Choroid plexus epithelial cell (primary cell): ENCODE results near the gene FADD.

Experiments
- DNase-seq: peaks from one replicate; pipeline ENCODE4 v3.0.0-alpha.2; 2010; ENCODE audit warnings: low read depth
- H3K4me3 ChIP-seq: 2 replicates; pipeline ENCODE4 v1.5.1; 2011; ENCODE audit warnings: low read depth, mild to moderate bottlenecking, control low read depth, low read length, moderate library complexity
- TF ChIP-seq, protein P1 (sequence below): conservative IDR thresholded peaks from 2 replicates; pipeline ENCODE4 v1.5.1; 2011; ENCODE audit warnings: low read depth, mild to moderate bottlenecking, control low read depth, inconsistent platforms, low read length, moderate library complexity

FADD gene

GRCh38 chr11:70226183-70226582, 23.1 kb downstream of the FADD start:
- no peak for DNase-seq
- no peak overlapping the region for H3K4me3 ChIP-seq
- TF ChIP-seq, protein P1, sequence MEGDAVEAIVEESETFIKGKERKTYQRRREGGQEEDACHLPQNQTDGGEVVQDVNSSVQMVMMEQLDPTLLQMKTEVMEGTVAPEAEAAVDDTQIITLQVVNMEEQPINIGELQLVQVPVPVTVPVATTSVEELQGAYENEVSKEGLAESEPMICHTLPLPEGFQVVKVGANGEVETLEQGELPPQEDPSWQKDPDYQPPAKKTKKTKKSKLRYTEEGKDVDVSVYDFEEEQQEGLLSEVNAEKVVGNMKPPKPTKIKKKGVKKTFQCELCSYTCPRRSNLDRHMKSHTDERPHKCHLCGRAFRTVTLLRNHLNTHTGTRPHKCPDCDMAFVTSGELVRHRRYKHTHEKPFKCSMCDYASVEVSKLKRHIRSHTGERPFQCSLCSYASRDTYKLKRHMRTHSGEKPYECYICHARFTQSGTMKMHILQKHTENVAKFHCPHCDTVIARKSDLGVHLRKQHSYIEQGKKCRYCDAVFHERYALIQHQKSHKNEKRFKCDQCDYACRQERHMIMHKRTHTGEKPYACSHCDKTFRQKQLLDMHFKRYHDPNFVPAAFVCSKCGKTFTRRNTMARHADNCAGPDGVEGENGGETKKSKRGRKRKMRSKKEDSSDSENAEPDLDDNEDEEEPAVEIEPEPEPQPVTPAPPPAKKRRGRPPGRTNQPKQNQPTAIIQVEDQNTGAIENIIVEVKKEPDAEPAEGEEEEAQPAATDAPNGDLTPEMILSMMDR, result no peak

- no peak overlapping the region for H3K4me3 ChIP-seq
- peak; percentile 42 for DNase-seq
- TF ChIP-seq, protein P1, result peak; percentile 58
Measured at GRCh38 chr11:70226967-70227366, 23.9 kb downstream of the FADD start.

DNA sequence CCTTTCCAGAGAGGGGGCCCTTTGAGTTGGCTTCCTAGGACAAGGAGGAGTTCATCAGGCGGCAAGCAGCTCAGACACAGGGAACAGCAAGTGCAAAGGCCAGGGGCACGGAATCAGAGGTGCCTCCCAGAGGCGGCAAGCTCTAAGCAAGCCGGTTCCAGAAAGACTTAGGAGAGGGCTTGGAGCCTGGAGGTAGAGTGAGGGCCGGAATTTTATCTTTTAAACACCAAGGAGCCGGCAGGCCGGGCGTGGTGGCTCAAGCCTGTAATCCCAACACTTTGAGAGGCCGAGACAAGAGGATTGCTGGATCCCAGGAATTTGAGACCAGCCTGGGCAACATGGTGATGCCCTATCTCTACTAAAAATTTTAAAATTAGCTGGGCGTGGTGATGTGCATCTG, 26.6 kb downstream of the FADD start:
- H3K4me3 ChIP-seq, result no peak overlapping the region
- TF ChIP-seq, protein P1, result no peak
- no peak for DNase-seq

- no peak for DNase-seq
- TF ChIP-seq, protein P1, result no peak
- H3K4me3 ChIP-seq, result no peak overlapping the region
Measured at GRCh38 chr11:70230151-70230839, 27.2 kb downstream of the FADD start.

DNA sequence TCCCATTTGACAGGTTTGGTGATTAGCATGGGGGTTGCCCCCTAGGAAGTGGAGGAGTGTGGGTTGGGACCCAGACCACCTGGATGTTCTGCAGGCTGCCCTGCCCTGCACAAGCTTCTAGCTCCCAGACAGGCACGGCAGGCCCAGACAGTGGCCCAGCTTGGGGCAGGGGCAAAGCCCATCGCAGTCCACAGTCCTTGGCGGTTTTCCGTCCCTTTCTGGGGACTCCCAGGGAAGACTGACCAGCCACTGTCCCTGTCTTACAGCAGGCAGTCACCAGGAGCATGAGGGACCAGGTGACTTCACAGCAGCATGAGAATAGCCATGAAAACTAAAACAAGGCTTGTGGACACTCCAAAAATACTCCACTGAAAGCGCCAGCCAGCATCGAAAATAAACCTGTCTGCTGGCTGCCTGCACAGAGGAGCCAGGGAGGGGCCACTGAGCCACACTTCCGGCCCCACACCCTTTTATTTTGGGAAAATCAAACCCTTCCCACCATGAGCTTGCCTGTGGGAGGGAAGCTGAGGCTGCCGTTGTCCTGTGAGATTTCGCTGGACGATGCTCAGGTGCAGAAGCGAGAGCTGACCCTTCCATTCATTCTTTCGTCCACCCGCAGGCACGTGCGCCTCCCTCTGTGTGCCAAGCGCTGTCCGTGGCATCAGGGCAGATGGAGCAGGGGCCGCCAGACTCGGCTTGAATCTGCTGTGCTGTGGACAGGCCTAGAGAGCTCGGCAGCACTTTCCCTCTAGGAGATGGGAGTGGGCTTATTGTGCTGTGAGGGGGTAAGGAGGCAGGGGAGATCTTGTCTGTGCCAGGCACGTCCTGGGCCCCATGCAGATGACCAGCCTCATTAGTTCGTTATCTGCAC, 28.0 kb downstream of the FADD start:
- TF ChIP-seq, protein P1, result no peak
- no peak for DNase-seq
- no peak overlapping the region for H3K4me3 ChIP-seq

GRCh38 chr11:70233034-70233433, 29.9 kb downstream of the FADD start:
- DNase-seq, result no peak
- H3K4me3 ChIP-seq, result no peak overlapping the region
- TF ChIP-seq, protein P1, result no peak
